ENCODE measurements around the gene GANC. TPM values are rescaled to one million over a fixed set of nuclear protein-coding genes. Genes with fewer than 3 reads are reported as not detected.

Gene GANC
- total and polyA plus RNA-seq, 7 donors = 9.0 to 34.1 (median 19.9) TPM

DNA sequence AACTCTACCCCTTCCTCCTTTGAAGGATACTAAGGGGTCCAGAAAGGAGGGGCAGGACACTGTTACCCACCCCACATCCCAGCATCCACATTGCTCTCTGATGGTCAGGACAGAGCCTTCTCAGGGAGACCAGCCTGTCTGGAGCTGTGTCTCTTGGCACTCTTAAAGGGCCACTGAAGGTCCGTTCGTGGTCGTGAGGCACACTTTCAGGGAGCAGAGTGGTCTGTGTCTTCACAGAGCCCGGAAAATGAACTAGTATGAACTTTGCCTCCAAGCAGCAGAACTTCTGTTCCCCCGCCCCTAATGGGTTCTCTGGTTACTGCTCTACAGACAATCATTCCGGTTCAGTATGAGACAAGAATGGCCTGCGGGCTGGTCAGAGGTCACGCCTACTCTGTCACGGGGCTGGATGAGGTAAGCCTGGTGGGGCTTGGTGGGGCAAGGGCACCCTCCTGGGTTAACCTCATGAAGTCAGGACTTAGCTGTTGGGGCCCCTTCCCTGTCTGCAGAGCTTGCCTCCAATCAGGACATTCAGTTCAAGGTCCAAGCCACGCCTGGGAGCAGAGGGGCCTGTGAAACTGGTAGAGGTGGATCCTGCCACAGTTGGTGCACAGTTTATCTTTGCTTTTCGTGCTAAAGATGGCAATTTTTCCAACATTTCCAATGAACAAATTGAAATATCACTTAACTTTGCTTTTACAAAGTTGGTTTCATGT is 119.5 kb downstream of the GANC start:
- intact Hi-C loops (cut with DNase I) = no loop called here
- Histone ChIP-seq H3K36me3 (no peaks in the 10 kb centered on the region), H3K9me3 (no peaks in the 10 kb centered on the region), H3K4me3 (no peak overlapping the region), H3K4me1 (no peaks in the 10 kb centered on the region), H3K27ac (no peak overlapping the region), H3K27me3 (no peaks in the 10 kb centered on the region)
- TF ChIP-seq, protein P1, sequence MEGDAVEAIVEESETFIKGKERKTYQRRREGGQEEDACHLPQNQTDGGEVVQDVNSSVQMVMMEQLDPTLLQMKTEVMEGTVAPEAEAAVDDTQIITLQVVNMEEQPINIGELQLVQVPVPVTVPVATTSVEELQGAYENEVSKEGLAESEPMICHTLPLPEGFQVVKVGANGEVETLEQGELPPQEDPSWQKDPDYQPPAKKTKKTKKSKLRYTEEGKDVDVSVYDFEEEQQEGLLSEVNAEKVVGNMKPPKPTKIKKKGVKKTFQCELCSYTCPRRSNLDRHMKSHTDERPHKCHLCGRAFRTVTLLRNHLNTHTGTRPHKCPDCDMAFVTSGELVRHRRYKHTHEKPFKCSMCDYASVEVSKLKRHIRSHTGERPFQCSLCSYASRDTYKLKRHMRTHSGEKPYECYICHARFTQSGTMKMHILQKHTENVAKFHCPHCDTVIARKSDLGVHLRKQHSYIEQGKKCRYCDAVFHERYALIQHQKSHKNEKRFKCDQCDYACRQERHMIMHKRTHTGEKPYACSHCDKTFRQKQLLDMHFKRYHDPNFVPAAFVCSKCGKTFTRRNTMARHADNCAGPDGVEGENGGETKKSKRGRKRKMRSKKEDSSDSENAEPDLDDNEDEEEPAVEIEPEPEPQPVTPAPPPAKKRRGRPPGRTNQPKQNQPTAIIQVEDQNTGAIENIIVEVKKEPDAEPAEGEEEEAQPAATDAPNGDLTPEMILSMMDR (IDR thresholded peaks at IDR 0.05) = no peak
- no peak for TF ChIP-seq POLR2A (IDR thresholded peaks at IDR 0.05)
- TF ChIP-seq EP300 (IDR thresholded peaks at IDR 0.05) = no peak
- no peak for TF ChIP-seq POLR2AphosphoS5 (IDR thresholded peaks at IDR 0.05)
- no peak for DNase-seq
- WGBS, 2 donors = 17 to 75% methylated on average over 11 of the region's 11 CpGs

DNA sequence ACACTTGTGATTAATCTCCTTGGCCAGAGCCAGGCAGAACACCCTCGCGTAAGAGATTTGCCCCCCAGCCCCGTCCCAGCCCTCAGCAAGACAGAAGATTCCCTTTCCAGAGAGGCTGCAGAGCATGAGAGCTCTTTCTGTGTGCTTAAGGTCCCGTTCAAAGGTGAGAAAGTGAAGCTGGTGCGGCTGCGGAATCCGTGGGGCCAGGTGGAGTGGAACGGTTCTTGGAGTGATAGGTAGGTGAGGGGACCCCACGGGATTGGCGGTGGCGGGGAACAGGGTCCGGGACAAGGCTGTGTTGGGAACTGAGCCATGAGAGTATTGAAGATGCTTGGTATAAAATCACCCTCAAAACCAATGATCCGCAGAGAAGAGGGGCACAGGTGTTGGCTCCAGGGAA is 121.1 kb downstream of the GANC start:
- DNase-seq = no peak
- no peak overlapping the region for H3K4me3 ChIP-seq
- no peaks in the 10 kb centered on the region for H3K4me1 ChIP-seq
- 88 to 90% methylated on average over 13 of the region's 13 CpGs for WGBS, 2 donors
- TF ChIP-seq POLR2A (IDR thresholded peaks at IDR 0.05) (no peak), POLR2AphosphoS5 (IDR thresholded peaks at IDR 0.05) (no peak), EP300 (IDR thresholded peaks at IDR 0.05) (no peak)
- TF ChIP-seq, protein P1 (IDR thresholded peaks at IDR 0.05) = no peak
- intact Hi-C loops (cut with DNase I) = no loop called here
- H3K36me3 ChIP-seq = no peaks in the 10 kb centered on the region
- no peaks in the 10 kb centered on the region for H3K9me3 ChIP-seq
- no peaks in the 10 kb centered on the region for H3K27me3 ChIP-seq
- no peak overlapping the region for H3K27ac ChIP-seq

GRCh38 chr15:42395838-42396237 is 122.8 kb downstream of the GANC start:
- intact Hi-C loops (cut with DNase I) = no loop called here
- H3K4me3 ChIP-seq = no peak overlapping the region
- H3K27me3 ChIP-seq = no peaks in the 10 kb centered on the region
- WGBS, 2 donors = 24 to 70% methylated on average over 1 of the region's 1 CpG
- no peak for TF ChIP-seq POLR2AphosphoS5 (IDR thresholded peaks at IDR 0.05)
- no peak for TF ChIP-seq EP300 (IDR thresholded peaks at IDR 0.05)
- no peak for TF ChIP-seq POLR2A (IDR thresholded peaks at IDR 0.05)
- TF ChIP-seq, protein P1 (IDR thresholded peaks at IDR 0.05) = no peak
- H3K9me3 ChIP-seq = no peaks in the 10 kb centered on the region
- no peaks in the 10 kb centered on the region for H3K4me1 ChIP-seq
- no peak overlapping the region for H3K27ac ChIP-seq
- DNase-seq = no peak
- H3K36me3 ChIP-seq = peaks cover 0 to 6% (median 0%) of the 10 kb centered on the region in 4 donors

DNA sequence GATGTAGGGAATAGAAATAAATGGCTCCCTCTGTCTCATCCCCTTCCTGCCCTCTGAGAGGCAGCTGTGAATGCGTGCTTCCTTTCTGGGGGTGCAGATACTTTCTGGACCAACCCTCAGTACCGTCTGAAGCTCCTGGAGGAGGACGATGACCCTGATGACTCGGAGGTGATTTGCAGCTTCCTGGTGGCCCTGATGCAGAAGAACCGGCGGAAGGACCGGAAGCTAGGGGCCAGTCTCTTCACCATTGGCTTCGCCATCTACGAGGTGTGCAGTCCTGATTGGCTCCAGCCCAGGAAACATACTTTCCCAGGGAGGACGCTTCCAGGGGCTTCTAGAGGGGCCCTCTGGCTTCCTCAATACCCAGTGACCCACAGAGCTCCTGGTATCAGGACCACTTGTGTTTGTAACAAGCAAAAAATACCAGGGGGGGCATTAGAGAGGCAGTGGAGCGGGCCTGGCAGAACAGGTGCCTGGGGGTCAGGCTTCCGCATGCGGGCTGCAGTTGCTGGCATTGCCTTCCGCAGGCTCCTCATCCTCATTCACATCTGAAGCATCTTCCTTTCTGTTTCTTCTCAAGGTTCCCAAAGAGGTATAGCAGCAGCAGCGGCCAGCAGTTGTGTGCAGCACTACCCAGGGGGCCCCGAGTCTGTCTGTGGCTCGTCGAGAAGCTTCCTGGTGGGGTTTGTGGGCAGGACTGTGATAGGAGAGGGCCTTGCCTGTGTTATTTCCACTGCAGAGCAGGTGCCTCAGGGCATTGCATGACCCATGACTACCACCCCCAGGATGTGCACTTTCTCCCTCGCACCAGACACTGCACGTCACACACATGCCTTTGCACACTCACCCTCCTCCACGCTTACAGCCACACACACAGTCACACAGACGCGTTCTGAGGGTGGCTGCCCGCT is 128.8 kb downstream of the GANC start:
- no peak overlapping the region for H3K4me3 ChIP-seq
- intact Hi-C loops (cut with DNase I) = no loop called here
- TF ChIP-seq, protein P1 (IDR thresholded peaks at IDR 0.05) = no peak
- TF ChIP-seq POLR2A (IDR thresholded peaks at IDR 0.05) = no peak
- no peak for TF ChIP-seq EP300 (IDR thresholded peaks at IDR 0.05)
- no peak for TF ChIP-seq POLR2AphosphoS5 (IDR thresholded peaks at IDR 0.05)
- no peak overlapping the region for H3K27ac ChIP-seq
- 73 to 92% methylated on average over 24 of the region's 24 CpGs for WGBS, 2 donors
- H3K36me3 ChIP-seq = peaks cover 0 to 20% (median 0%) of the 10 kb centered on the region in 4 donors
- H3K9me3 ChIP-seq = no peaks in the 10 kb centered on the region
- H3K27me3 ChIP-seq = no peaks in the 10 kb centered on the region
- no peaks in the 10 kb centered on the region for H3K4me1 ChIP-seq
- DNase-seq = no peak
